H9 (cell line): ENCODE data around the gene CNGA4. TPM values are rescaled to one million over a fixed set of nuclear protein-coding genes. Genes with fewer than 3 reads are reported as not detected.

ENCODE experiments used
- DNase-seq: peaks from one replicate; pipeline ENCODE4 v3.0.0-alpha.2; 2017
- H2AFZ ChIP-seq: one replicate; pipeline ENCODE4 v1.6.1; 2013; ENCODE audit warnings: mild to moderate bottlenecking, low read length, control low read depth, moderate library complexity
- H2AK5ac ChIP-seq: 2 replicates; pipeline ENCODE4 v1.6.1; 2013; ENCODE audit warnings: low read length, control low read depth, mixed read lengths; ENCODE audit not compliant: insufficient read length
- H2BK120ac ChIP-seq: one replicate; pipeline ENCODE4 v1.6.1; 2013; ENCODE audit warnings: low read depth, mild to moderate bottlenecking, low read length, control low read depth, inconsistent platforms; ENCODE audit not compliant: poor library complexity, severe bottlenecking
- H2BK12ac ChIP-seq: 2 replicates; pipeline ENCODE4 v1.6.1; 2013; ENCODE audit warnings: low read length, control low read depth, mixed read lengths, low read depth; ENCODE audit not compliant: insufficient read length
- H2BK15ac ChIP-seq: 2 replicates; pipeline ENCODE4 v1.6.1; 2013; ENCODE audit warnings: low read depth, low read length, control low read depth
- H2BK20ac ChIP-seq: one replicate; pipeline ENCODE4 v1.6.1; 2013; ENCODE audit warnings: low read depth, mild to moderate bottlenecking, low read length, control low read depth, inconsistent platforms; ENCODE audit not compliant: poor library complexity, severe bottlenecking
- H2BK5ac ChIP-seq: 2 replicates; pipeline ENCODE4 v1.6.1; 2013; ENCODE audit warnings: low read length, control low read depth, mixed read lengths; ENCODE audit not compliant: insufficient read length
- H3K14ac ChIP-seq: 2 replicates; pipeline ENCODE4 v1.6.1; 2013; ENCODE audit warnings: low read length, control low read depth; ENCODE audit not compliant: insufficient read depth
- H3K18ac ChIP-seq: 2 replicates; pipeline ENCODE4 v1.6.1; 2013; ENCODE audit warnings: low read depth, mild to moderate bottlenecking, mixed read lengths, low read length, control low read depth; ENCODE audit not compliant: insufficient read length
- H3K23ac ChIP-seq: 2 replicates; pipeline ENCODE4 v1.6.1; 2013; ENCODE audit warnings: low read length, control low read depth, mixed read lengths, low read depth; ENCODE audit not compliant: insufficient read length
- H3K23me2 ChIP-seq: 2 replicates; pipeline ENCODE4 v1.6.1; 2013; ENCODE audit warnings: low read depth, mild to moderate bottlenecking, mixed read lengths, low read length, control low read depth; ENCODE audit not compliant: insufficient read length, poor library complexity, severe bottlenecking
- H3K27ac ChIP-seq: 2 replicates; pipeline ENCODE4 v1.5.1; 2013; ENCODE audit warnings: low read length, control low read depth, mixed read lengths, low read depth; ENCODE audit not compliant: insufficient read length
- H3K27me3 ChIP-seq: 2 replicates; pipeline ENCODE4 v1.6.1; 2013; ENCODE audit warnings: low read length, control low read depth, inconsistent platforms; ENCODE audit not compliant: insufficient read depth
- H3K4ac ChIP-seq: 2 replicates; pipeline ENCODE4 v1.6.1; 2013; ENCODE audit warnings: low read depth, mild to moderate bottlenecking, control low read depth, inconsistent platforms, low read length, moderate library complexity
- H3K4me1 ChIP-seq: 2 replicates; pipeline ENCODE4 v1.6.1; 2013; ENCODE audit warnings: low read length, control low read depth, inconsistent platforms; ENCODE audit not compliant: insufficient read depth
- H3K4me2 ChIP-seq: 2 replicates; pipeline ENCODE4 v1.6.1; 2013; ENCODE audit warnings: low read length, control low read depth, mixed read lengths; ENCODE audit not compliant: insufficient read length, insufficient read depth
- H3K56ac ChIP-seq: 2 replicates; pipeline ENCODE4 v1.6.1; 2013; ENCODE audit warnings: low read depth, mild to moderate bottlenecking, mixed read lengths, low read length, control low read depth; ENCODE audit not compliant: insufficient read length
- H3K79me1 ChIP-seq: 2 replicates; pipeline ENCODE4 v1.6.1; 2013; ENCODE audit warnings: low read depth, mild to moderate bottlenecking, moderate library complexity, low read length, control low read depth, inconsistent platforms; ENCODE audit not compliant: insufficient read depth, poor library complexity, severe bottlenecking
- H3K79me2 ChIP-seq: 2 replicates; pipeline ENCODE4 v1.6.1; 2013; ENCODE audit warnings: low read length, control low read depth, inconsistent platforms; ENCODE audit not compliant: insufficient read depth
- H3K9ac ChIP-seq: 2 replicates; pipeline ENCODE4 v1.6.1; 2013; ENCODE audit warnings: low read length, control low read depth, mixed read lengths; ENCODE audit not compliant: insufficient read length; ENCODE audit errors: extremely low read depth
- H3K9me3 ChIP-seq: one replicate; pipeline ENCODE4 v1.6.1; 2013; ENCODE audit warnings: low read depth, low read length, inconsistent platforms; ENCODE audit not compliant: control insufficient read depth
- H3T11ph ChIP-seq: one replicate; pipeline ENCODE4 v1.6.1; 2013; ENCODE audit warnings: mild to moderate bottlenecking, low read length, control low read depth, inconsistent platforms
- H4K20me1 ChIP-seq: one replicate; pipeline ENCODE4 v1.6.1; 2013; ENCODE audit not compliant: control insufficient read depth, insufficient read length, insufficient read depth
- H4K5ac ChIP-seq: 2 replicates; pipeline ENCODE4 v1.6.1; 2013; ENCODE audit warnings: low read depth, mild to moderate bottlenecking, mixed read lengths, low read length, control low read depth; ENCODE audit not compliant: insufficient read length
- H4K8ac ChIP-seq: replicated peaks from 2 replicates; pipeline ENCODE4 v1.6.1; 2013; ENCODE audit warnings: low read length, control low read depth, mixed read lengths, low read depth; ENCODE audit not compliant: insufficient read length
- H4K91ac ChIP-seq: 2 replicates; pipeline ENCODE4 v1.6.1; 2013; ENCODE audit warnings: low read depth, mild to moderate bottlenecking, moderate library complexity, mixed read lengths, low read length, control low read depth; ENCODE audit not compliant: insufficient read length
- H3K27ac Mint-ChIP-seq, 3 experiments: 2 replicates in 2 of 3; 3 replicates in 1 of 3; pipeline ENCODE4 v1.8.0; 2020 to 2021; ENCODE audit warnings: mixed read lengths in 3 of 3, mild to moderate bottlenecking in 1 of 3, moderate library complexity in 1 of 3
- H3K27me3 Mint-ChIP-seq: 2 replicates; pipeline ENCODE4 v1.8.0; 2021; ENCODE audit warnings: low read depth, mild to moderate bottlenecking, moderate library complexity, mixed read lengths
- H3K36me3 Mint-ChIP-seq, 3 experiments: 2 replicates in 2 of 3; 3 replicates in 1 of 3; pipeline ENCODE4 v1.8.0; 2020 to 2021; ENCODE audit warnings: low read depth in 3 of 3, mixed read lengths in 3 of 3; ENCODE audit not compliant: insufficient read depth in 1 of 3
- H3K4me1 Mint-ChIP-seq, 2 experiments: 2 replicates each; pipeline ENCODE4 v1.8.0; 2020; ENCODE audit warnings: mixed read lengths in 2 of 2
- H3K4me3 Mint-ChIP-seq, 2 experiments: 2 replicates in 1 of 2; 3 replicates in 1 of 2; pipeline ENCODE4 v1.8.0; 2020 to 2021; ENCODE audit warnings: mild to moderate bottlenecking in 2 of 2, mixed read lengths in 2 of 2, moderate library complexity in 1 of 2
- H3K9me3 Mint-ChIP-seq, 2 experiments: 2 replicates in 1 of 2; 3 replicates in 1 of 2; pipeline ENCODE4 v1.8.0; 2020; ENCODE audit warnings: mild to moderate bottlenecking in 2 of 2, mixed read lengths in 2 of 2, moderate library complexity in 1 of 2
- CTCF ChIP-seq: fragments of 200-600 bp; sonication (generic); conservative IDR thresholded peaks from 3 replicates; pipeline ENCODE4 v1.8.0; 2021; ENCODE audit warnings: antibody characterized with exemption, mild to moderate bottlenecking
- WGBS: extraction: QIAGEN DNeasy Blood & Tissue Kit; methylation state at CpG from one replicate; pipeline ENCODE4 v1.1.7; 2013; ENCODE audit warnings: missing lambda C conversion rate, low lambda C conversion rate, mixed read lengths; ENCODE audit not compliant: insufficient read length; ENCODE audit errors: extremely low coverage; 5-methylcytosine and 5-hydroxymethylcytosine counted together
- total RNA-seq: library from RNA; stranded (reverse); gene quantifications from 2 replicates; pipeline ENCODE4 v1.2.1, GENCODE V29; 2021

Gene CNGA4
- total RNA-seq, 1 experiment from 2014 or later, result 0.11 TPM

GRCh38 chr11:6203327-6203726 is 35.6 kb upstream of the CNGA4 start:
- no CpG with 5 or more reads among the region's 3 CpGs for WGBS
- peaks cover 0 to 11% (median 0%) of the 10 kb centered on the region in 3 experiments; a peak in 4 of 7 replicates for H3K36me3 Mint-ChIP-seq
- H3K23me2 ChIP-seq, result no peaks in the 10 kb centered on the region

More at GRCh38 chr11:6203327-6203726, 35.6 kb upstream of the CNGA4 start:
- Histone ChIP-seq H3K14ac (no peak overlapping the region), H2AK5ac (no peak overlapping the region), H3K4me2 (no peak overlapping the region), H3K79me2 (no peaks in the 10 kb centered on the region), H2BK5ac (no peak overlapping the region), H4K91ac (no peak overlapping the region), H2BK15ac (no peak overlapping the region), H3K18ac (no peak overlapping the region), H3K4me1 (peaks cover 3% of the 10 kb centered on the region; the same call in 1 of the 2 replicates), H4K8ac (no peak overlapping the region), H3K27me3 (no peaks in the 10 kb centered on the region), H4K5ac (no peak overlapping the region), H3K79me1 (no peaks in the 10 kb centered on the region), H3K27ac (no peak overlapping the region), H2BK12ac (no peak overlapping the region), H3K9me3 (no peaks in the 10 kb centered on the region), H4K20me1 (no peaks in the 10 kb centered on the region), H3K9ac (no peak overlapping the region), H2BK120ac (no peak overlapping the region), H3T11ph (no peak overlapping the region), H3K4ac (no peak overlapping the region), H3K23ac (no peak overlapping the region), H2BK20ac (no peak overlapping the region), H2AFZ (no peak overlapping the region), H3K56ac (no peak overlapping the region)
- no peak overlapping the region for H3K4me3 Mint-ChIP-seq
- peaks cover 8% of the 10 kb centered on the region in 2 experiments for H3K4me1 Mint-ChIP-seq
- H3K27me3 Mint-ChIP-seq, result no peaks in the 10 kb centered on the region
- DNase-seq, result no peak
- no peak overlapping the region; a peak in 1 of 7 replicates for H3K27ac Mint-ChIP-seq
- TF ChIP-seq CTCF, result no peak
- H3K9me3 Mint-ChIP-seq, result no peaks in the 10 kb centered on the region
